Astrocyte of the spinal cord (primary cell): ENCODE data around the gene PRKCSH.
"Not testable (repeated sequence)": the region's sequence is repeated elsewhere in the genome, so short reads cannot be mapped to it uniquely, and the experiment has no call there.

Experiments used
- DNase-seq: peaks from one replicate; pipeline ENCODE4 v3.0.0; 2011; ENCODE audit warnings: low read depth, low spot score
- H3K4me3 ChIP-seq: 2 replicates; pipeline ENCODE4 v1.5.1; 2011; ENCODE audit warnings: low read depth, mild to moderate bottlenecking, low read length, moderate library complexity
- CTCF ChIP-seq: IDR thresholded peaks from 2 replicates; pipeline ENCODE4 v1.5.1; 2012; ENCODE audit warnings: low read depth, mild to moderate bottlenecking, low read length, inconsistent platforms
- in situ Hi-C: cut with HindIII; loops from 2 replicates; pipeline ENCODE4 v1.10.0; 2017; ENCODE audit warnings: low sequenced_read_pairs

Gene PRKCSH

GRCh38 chr19:11426656-11427055 is 8.8 kb upstream of the PRKCSH start:
- TF ChIP-seq CTCF = no peak
- no peak for DNase-seq
- H3K4me3 ChIP-seq = no peak overlapping the region
- in situ Hi-C loops = no loop called here

GRCh38 chr19:11433526-11433925 is 1.9 kb upstream of the PRKCSH start:
- in situ Hi-C loops, H3K4me3 ChIP-seq, DNase-seq: not testable (repeated sequence)

- in situ Hi-C loops = no loop called here
- no peak for DNase-seq
These were observed 755 bp upstream of the PRKCSH start for GRCh38 chr19:11434703-11435056.

GRCh38 chr19:11435833-11436313 is 438 bp downstream of the PRKCSH start:
- no peak for DNase-seq
- no peak for TF ChIP-seq CTCF
- H3K4me3 ChIP-seq = peak overlapping the region; percentile 68
- in situ Hi-C loops = no loop called here

More at GRCh38 chr19:11434703-11435056, 755 bp upstream of the PRKCSH start:
- no peak for TF ChIP-seq CTCF
- H3K4me3 ChIP-seq = peak overlapping the region; percentile 68

- TF ChIP-seq CTCF = no peak
- H3K4me3 ChIP-seq = no peak overlapping the region
These were observed 2.5 kb downstream of the PRKCSH start for GRCh38 chr19:11437955-11438354.

GRCh38 chr19:11444059-11444458 is 8.6 kb downstream of the PRKCSH start:
- in situ Hi-C loops = no loop called here
- DNase-seq = no peak
- H3K4me3 ChIP-seq = no peak overlapping the region
- TF ChIP-seq CTCF = no peak

More at GRCh38 chr19:11437955-11438354, 2.5 kb downstream of the PRKCSH start:
- no peak for DNase-seq
- in situ Hi-C loops = no loop called here

- in situ Hi-C loops = no loop called here
- no peak for TF ChIP-seq CTCF
- no peak overlapping the region for H3K4me3 ChIP-seq
- no peak for DNase-seq
These were observed 9.7 kb downstream of the PRKCSH start for GRCh38 chr19:11445141-11445540.
